PFSK-1 (cell line): Measurements from ENCODE around the gene RPS15.

ENCODE experiments used
- POLR2AphosphoS5 ChIP-seq: IDR thresholded peaks from 2 replicates; pipeline ENCODE4 v1.6.1; 2012; ENCODE audit warnings: low read depth, mild to moderate bottlenecking, control low read depth, low read length, moderate library complexity
- TAF1 ChIP-seq: IDR thresholded peaks from 2 replicates; pipeline ENCODE4 v1.6.1; 2012; ENCODE audit warnings: low read length, control low read depth, borderline replicate concordance; ENCODE audit not compliant: insufficient read depth

GRCh38 chr19:1453525-1454364, 15.5 kb downstream of the RPS15 start:
- TF ChIP-seq POLR2AphosphoS5 (no peak), TAF1 (no peak)
